Dedifferentiated amniotic fluid mesenchymal stem cell (primary cell): ENCODE results near the gene TLCD1.
"Not testable (repeated sequence)": the region's sequence is repeated elsewhere in the genome, so short reads cannot be mapped to it uniquely, and the experiment has no call there.

Source experiments
- DNase-seq: peaks from one replicate; pipeline ENCODE4 v3.0.0-alpha.2; 2016; ENCODE audit errors: extremely low spot score

The TLCD1 gene

DNA sequence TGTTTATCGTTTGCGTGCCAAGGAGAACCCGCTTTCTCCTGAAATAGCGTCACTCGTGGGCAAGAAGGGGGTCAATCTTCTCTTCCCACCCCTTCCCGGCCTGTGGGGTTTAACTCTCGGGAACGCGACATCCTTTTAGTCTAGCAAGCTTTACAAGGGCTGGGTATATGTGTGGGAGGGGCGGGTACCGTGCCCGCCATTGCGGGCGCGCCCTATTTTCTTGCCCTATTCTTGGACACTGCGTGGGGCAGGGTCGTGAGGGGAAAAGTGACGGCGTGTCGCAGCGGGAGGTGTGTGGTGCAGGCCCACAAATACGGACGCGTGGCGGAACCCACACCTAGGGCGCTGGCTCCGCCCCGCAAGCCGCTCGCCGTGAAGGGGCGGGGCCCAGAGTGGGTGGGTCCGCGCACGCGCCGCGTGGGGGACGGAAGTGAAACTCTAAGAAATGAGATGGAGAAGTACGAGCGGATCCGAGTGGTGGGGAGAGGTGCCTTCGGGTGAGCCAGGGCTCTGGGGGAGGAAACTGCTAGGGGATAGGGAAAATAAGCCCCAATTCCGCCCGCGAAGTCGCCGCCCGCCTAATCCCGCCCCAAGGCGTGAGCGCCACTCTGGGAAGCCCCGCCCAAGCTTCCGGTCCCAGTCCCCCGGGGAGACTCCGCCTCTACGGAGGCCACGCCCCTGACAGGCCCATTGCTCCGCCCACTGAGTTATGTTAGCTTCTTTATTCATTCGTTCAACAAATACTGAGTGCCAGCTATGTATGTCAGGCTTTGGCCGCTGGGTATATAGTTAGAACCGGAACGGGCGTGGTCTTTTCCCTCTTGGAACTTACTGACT is 2.5 kb upstream of the TLCD1 start, which contains the start of gene NEK8:
TSS of gene NEK8 (plus strand) at position 425 of the 837 bp plus-strand sequence. CDS start at position 451, 26 bp downstream.
- DNase-seq: peak; percentile 98

DNA sequence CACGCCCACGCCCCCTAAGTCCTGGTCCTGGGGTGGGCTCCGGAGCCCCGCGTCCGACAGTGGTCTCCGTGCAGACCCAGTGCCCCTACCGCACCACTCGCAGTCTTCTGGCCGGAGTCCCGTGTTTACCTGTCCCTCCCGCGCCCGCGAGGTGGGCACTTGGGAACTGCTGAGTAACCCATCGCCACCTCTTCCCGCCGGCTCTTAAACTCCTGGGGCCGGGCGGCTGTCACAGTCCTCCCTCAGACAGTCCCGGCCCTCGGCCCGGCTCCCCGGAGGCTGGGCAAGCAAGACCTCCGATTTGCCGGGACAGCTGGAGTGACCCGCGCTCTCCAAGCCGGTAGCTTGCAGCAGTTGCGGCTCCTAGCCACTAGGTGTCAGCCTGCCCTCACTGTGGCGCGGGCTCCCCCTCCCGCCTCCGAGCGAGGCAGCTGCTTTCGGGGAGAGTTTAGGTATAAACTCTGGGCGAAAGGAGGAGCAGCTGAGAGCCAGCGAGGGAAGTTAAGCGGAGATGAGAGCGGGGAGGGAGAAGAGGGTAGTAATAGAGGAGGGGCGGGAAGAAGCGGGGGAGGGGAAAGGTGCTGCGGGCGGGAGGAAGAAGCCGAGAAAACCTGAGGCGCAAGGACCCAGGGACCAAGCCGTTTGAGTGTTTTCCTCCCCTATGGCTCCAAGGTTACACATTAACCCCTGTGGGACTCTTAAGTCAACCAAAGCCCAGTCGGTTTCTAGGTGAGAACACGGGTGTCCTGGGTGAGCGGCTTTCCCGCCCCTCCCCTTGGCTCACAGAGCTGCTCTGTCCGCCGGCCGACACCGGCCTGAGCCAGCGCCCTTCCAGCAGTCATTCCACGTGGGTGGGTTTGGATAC is 826 bp upstream of the TLCD1 start:
- DNase-seq: peak; percentile 90

DNA sequence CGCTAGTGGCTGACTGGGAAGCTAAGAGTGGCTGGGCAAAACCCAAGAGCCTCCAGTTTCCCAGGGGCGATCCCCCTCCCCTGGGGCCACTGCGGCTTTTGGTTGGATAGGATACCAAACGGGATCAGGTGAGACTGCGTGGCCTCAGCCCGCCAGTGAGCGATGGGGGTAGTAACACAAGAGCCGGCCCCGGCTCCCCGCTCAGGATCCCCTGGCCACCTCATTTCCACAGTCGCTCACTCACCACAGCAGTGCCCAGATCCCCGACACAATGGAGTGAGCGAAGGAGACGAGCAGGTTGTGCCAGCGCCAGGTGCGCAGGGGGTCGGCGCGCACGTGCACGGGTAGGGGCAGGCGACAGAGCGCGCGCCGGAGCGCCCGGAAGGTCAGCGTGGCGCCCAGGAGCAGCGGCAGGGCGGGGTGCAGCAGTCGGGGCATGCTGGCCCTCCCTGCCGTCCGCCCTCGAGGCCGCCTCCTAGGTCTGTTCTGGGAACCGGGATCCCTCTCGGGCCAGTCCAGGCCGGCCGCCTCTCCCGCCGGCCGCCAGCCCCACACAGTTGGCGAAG is 290 bp downstream of the TLCD1 start:
- peak; percentile 45 for DNase-seq

DNA sequence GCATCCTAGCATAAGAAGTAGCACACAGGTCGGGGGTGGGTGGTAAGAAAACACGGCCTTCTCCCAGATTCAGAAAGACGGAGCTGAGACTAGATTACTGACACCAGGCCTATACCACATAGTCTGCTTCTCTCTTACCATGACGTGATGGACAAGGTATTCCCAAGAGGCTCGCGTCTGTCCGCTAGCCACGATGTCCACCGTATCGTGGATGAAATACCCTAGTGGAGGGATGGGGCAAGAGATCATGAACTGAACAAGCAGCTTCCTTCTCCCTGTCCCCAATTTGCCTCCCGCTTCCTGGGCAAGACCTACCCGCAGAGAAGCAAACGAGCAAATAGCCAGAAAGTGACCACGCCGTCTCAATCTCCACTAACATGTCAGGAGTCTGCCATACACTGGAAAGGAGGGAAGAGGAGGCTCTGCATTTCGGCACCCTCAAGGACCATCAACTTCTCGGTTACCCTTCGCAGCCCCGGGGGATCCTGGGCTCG is 820 bp downstream of the TLCD1 start:
- DNase-seq: no peak

DNA sequence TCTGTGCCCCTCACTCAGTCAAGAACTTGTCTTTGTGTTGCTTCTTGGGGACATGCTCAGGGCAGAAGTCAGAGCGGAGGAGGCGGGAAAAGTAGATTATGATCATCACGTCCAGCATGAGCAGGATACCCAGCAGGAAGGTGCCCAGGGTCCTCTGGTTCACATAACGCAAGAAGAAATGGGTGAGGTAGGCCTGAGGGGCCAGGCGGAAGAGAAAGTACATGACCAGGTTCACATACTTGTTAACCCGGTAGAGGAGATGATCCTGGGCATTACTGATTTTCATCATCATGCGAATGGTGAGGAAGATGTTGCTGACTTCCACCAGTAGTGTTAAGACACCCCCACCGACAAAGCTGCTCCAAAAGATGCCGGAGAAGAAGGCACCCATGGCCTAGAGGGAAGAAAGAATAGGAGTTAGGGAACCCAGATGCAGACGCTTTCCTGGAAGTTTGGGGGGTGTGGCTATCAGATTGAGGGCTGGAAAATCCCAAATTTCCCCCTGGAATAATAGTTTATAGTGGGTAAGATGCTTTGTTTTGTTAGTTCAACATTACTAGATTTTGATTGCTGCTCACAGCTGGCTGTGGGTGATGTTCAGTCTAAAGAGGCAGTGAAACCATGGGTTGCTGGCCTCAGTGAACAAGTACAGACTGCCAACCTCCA is 1.4 kb downstream of the TLCD1 start:
- DNase-seq: no peak

GRCh38 chr17:28723836-28724499 is 2.1 kb downstream of the TLCD1 start:
- DNase-seq: not testable (repeated sequence)

DNA sequence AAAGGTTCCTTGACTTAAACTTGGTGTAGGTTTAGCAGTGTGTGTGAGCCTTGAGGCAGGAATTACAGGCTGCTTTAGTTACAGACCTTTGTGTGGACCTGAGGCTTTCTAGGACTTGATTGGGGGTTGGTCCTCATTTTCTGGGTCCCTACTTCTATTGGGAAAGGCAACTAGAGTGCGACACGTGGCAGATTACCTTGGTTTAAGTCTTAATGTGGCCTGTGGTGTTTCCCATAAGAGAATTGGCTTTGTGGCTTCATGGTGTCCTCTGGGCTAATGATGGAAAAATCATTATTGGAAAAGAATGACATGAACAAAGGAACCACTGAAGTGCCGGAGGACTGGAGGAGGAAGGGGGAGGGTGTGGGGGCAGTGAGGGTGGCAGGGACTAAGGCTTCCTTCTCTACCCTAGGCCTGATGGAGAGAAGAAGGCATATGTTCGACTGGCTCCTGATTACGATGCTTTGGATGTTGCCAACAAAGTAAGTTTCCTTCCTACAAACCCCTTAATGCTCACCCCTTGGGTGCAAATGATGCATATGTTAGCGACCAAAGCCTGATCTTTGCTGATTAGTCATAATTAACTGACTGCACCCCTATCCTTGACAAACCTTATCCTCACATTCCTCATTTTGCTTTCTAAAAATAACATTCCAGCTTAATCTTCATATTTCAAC is 2.7 kb downstream of the TLCD1 start:
- DNase-seq: no peak

- no peak for DNase-seq
Observed at GRCh38 chr17:28722417-28723158, 3.4 kb downstream of the TLCD1 start.

GRCh38 chr17:28720997-28721329 is 5.1 kb downstream of the TLCD1 start:
- DNase-seq: not testable (repeated sequence)

DNA sequence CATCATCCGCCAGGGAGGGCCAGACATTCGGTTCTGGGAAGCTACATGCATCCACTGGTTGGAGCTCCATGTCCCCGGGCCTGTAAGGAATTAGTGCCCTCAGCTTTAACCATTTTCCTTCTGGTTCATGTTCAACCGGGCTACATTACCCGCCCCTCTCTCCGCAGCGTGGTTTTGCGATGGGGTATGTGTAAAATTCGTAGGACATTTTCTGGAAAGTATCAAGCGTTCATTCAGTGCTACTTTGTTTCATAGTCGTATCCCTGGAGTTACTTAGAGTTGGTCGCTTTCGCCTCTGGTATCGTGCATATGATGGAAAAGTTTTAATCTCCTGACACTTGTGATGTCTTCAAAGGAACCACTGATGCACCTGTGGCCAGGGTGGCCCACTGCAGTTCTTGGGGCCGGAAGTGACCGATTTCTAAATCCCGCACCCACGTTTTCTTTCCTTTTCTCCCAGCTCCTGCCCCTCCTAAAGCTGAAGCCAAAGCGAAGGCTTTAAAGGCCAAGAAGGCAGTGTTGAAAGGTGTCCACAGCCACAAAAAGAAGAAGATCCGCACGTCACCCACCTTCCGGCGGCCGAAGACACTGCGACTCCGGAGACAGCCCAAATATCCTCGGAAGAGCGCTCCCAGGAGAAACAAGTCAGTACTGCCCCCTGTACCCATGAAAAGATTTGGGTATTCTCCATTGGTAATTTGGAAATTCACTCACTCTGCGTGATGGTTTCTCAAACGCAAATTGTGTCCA is 5.6 kb downstream of the TLCD1 start:
- no peak for DNase-seq

DNA sequence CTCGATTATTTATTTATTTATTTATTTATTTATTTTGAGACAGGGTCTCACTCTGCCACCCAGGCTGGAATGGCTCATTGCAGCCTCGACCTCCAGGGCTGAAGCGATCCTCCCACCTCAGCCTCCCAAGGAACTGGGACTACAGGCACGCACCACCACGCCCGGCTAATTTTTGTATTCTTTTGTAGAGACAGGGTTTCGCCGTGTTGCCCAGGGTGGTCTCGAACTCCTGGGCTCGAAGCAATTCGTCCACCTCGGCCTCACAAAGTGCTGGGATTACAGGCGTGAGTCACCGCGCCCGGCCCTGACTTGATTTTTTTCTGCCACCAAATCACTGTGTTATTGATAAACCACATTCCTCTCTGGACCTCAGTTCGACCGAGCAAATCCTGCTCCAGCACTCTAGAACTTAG is 7.0 kb downstream of the TLCD1 start:
- no peak for DNase-seq

- no peak for DNase-seq
Observed at GRCh38 chr17:28718333-28719020, 7.6 kb downstream of the TLCD1 start.

DNA sequence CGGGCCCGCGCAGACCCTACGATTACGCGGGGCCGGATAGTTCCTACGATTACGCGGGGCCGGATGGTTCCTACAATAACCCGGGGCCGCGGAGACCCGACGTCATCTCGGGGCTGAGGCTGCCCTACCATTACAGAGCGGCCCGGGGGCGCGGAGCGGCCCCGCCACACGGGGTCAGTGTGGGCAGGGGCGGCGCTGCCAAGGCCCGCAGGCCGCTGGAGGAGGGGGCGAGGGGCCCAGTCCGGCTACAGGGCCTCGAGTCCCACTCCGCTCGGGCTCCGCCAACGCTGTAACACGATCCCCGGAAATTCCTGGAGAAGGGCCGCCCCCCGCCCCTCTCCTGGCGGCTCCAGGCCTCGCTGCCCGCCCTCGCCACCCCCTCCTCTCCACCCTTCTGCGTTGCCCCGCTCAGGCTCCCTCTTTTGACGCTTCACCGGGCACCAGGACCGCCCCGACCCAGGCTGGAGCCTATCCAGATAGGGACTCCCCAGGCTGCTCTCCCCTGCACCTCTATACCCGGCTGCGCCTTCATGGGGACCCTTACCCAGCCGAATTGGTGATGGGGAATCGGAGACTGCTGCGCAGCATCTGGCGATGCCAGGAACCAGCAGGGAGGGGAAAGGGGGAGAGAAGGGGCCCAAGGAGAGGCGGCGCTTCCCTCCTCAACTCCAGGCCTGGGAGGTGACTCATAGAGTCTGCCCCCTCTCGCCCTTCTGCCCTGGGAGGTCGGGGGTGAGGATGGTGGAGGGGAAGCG is 8.3 kb downstream of the TLCD1 start, which contains the start of gene RAB34:
TSS of gene RAB34 (minus strand) at position 291 of the 755 bp plus-strand sequence. CDS start 602 bp downstream, outside the sequence.
- peak; percentile 88 for DNase-seq

GRCh38 chr17:28716740-28717577 is 9.1 kb downstream of the TLCD1 start:
- DNase-seq: no peak

- DNase-seq: no peak
Observed at GRCh38 chr17:28715217-28715616, 10.8 kb downstream of the TLCD1 start.

- DNase-seq: no peak
Observed at GRCh38 chr17:28714281-28714680, 11.8 kb downstream of the TLCD1 start.
